Dendritic cell treated with granulocyte-macrophage colony-stimulating factor and Interleukin-4, amounts not matched to agents 40 ng/mL and 50 ng/mL, for 4 days (primary cell): ENCODE data around the gene TMEM259.

ENCODE experiments used
- H3K27ac Mint-ChIP-seq: one replicate; pipeline ENCODE4 v1.8.0; 2022; ENCODE audit warnings: mild to moderate bottlenecking, mixed read lengths
- H3K27me3 Mint-ChIP-seq: one replicate; pipeline ENCODE4 v1.8.0; 2022; ENCODE audit warnings: mild to moderate bottlenecking, mixed read lengths
- H3K36me3 Mint-ChIP-seq: one replicate; pipeline ENCODE4 v1.8.0; 2022; ENCODE audit warnings: low read depth, mixed read lengths
- H3K4me1 Mint-ChIP-seq: one replicate; pipeline ENCODE4 v1.8.0; 2022; ENCODE audit warnings: low read depth, mixed read lengths
- H3K4me3 Mint-ChIP-seq: one replicate; pipeline ENCODE4 v1.8.0; 2022; ENCODE audit warnings: mild to moderate bottlenecking, moderate library complexity, mixed read lengths
- H3K9me3 Mint-ChIP-seq: one replicate; pipeline ENCODE4 v1.8.0; 2022; ENCODE audit warnings: mixed read lengths
- intact Hi-C: fragments of 100-400 bp; cut with micrococcal nuclease; formaldehyde crosslinking; loops from one replicate; pipeline ENCODE4 v1.15.0; 2022

Gene TMEM259

DNA sequence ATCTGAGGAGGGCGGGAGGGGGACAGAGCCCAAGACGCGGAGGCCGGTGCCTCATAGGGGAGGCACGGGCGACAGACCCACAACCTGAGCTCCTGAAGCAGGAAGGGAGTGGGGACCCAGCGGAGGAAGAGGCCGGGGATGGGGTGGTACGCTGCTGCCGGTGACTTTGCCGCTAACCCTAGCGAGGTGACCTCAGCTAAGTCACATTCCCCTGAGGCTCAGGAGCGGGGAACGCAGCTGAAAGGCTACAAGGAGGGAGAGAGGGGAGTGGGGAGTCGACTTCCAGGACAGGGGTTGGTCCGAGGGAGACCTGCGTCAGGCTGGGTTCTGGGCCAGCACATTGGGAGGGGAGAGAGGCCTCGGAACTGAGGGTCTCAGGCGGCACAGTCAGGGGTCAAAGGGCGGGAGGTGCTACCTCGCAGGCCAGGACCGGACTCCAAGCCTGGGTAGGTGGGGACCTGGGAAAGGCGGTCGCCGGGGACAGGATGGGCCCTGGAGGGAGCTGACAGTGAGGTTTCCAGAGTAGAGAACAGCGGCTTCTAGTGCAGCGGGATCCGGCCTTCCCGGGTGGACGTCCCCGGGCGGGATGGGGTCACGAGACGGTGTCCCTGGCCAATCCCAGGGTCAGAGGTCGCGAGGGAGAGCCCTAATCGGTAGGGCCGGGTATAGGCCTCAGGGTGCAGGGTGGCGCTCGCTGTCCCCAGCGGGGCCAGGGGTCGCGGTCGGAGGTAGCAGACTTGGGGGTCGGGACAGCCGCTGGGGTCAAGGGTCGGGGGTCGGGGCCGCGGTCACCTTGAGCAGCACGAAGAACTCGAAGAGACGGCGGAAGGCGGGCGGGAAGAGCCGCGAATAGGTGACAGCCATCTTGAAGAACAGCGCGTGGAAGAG is 699 bp downstream of the TMEM259 start:
- peaks cover 55% of the 10 kb centered on the region for H3K36me3 Mint-ChIP-seq
- peaks cover 62% of the 10 kb centered on the region for H3K4me1 Mint-ChIP-seq
- intact Hi-C loops = loop anchor here (5.0 kb wide), 1 partner anchor 47 kb away; the partner anchor contains the start of gene ARHGAP45
- H3K27ac Mint-ChIP-seq = peak overlapping the region; percentile 96
- H3K9me3 Mint-ChIP-seq = no peaks in the 10 kb centered on the region
- H3K27me3 Mint-ChIP-seq = no peaks in the 10 kb centered on the region
- H3K4me3 Mint-ChIP-seq = peak overlapping the region; percentile 97

DNA sequence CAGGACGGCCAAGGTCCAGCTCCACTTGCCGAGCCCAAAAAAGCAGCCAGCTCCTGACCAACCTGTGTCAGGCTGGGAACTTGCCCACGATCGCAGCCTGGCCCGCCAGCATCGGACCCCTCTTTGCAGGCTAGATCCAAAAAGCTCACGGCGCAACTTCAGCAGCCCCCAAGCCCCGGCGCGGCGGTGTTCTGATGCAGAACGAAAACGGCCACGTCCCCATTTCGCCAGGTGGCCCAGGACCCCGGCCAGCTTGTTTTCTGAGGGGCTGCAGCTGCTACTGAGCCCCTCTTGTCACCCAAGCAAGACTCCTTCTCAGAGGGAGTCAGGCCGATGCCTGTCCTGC is 1.3 kb downstream of the TMEM259 start:
- Mint-ChIP-seq H3K36me3 (peaks cover 62% of the 10 kb centered on the region), H3K4me1 (peaks cover 65% of the 10 kb centered on the region), H3K27me3 (no peaks in the 10 kb centered on the region)

DNA sequence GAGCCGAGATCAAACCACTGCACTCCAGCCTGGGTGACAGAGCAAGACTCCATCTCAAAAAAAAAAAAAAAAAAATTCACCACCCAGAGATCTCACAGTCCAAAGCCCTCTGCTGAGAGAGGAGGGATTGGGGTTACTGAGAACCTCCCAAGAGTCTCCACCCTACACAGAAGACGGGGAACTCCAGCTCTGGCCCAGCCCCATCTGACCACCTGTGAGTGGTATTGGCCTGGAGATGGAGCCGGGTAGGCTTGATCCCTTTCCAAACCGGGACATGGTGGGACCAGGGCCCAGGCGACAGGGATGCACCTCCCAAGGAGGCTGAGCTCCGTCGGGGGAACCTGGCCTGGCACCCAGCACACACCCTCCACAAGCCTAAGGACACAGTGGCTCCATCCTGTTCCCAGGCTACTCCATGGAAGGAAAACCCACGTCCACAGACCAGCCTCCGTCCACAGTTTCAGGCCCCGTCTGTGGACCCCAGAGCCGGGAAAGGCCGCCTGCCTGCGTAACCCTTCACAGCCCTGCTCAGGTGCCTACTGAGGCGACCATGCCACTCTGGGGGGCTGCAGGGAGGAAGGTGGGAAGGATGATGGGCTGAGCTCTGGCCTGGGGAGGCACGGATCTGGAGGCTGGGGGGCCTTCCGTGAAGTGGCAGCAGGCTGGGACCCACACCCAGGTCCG is 1.8 kb downstream of the TMEM259 start:
- intact Hi-C loops = no loop called here
- H3K9me3 Mint-ChIP-seq = no peaks in the 10 kb centered on the region
- peak overlapping the region; percentile 97 for H3K4me3 Mint-ChIP-seq
- H3K4me1 Mint-ChIP-seq = peaks cover 68% of the 10 kb centered on the region
- peak overlapping the region; percentile 84 for H3K27ac Mint-ChIP-seq
- H3K27me3 Mint-ChIP-seq = no peaks in the 10 kb centered on the region
- peaks cover 67% of the 10 kb centered on the region for H3K36me3 Mint-ChIP-seq

More for the DNA sequence above, 1.3 kb downstream of the TMEM259 start:
- Mint-ChIP-seq H3K27ac (peak overlapping the region; percentile 96), H3K9me3 (no peaks in the 10 kb centered on the region), H3K4me3 (peak overlapping the region; percentile 97)
- intact Hi-C loops = no loop called here

DNA sequence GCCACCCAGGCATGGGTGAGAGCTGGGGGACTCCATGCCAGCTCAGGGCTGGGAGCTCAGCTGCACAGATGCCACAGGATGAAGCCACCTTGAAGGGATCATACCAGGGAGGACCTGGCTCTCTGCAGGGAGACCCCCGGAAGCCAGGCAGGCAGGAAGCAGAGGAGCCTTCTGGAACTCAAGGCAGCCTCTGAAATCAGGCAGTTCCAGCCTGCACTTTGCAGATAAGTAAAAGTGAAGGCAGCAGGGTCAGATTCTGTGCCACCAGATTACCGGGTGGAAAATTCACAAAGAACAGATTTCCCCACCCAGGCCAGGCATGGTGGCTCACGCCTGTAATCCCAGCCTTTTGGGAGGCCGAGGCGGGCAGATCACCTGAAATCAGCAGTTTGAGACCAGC is 2.5 kb downstream of the TMEM259 start:
- Mint-ChIP-seq H3K4me3 (peak overlapping the region; percentile 97), H3K27ac (peak overlapping the region; percentile 84), H3K27me3 (no peaks in the 10 kb centered on the region), H3K4me1 (peaks cover 75% of the 10 kb centered on the region), H3K36me3 (peaks cover 74% of the 10 kb centered on the region), H3K9me3 (no peaks in the 10 kb centered on the region)
- intact Hi-C loops = no loop called here

DNA sequence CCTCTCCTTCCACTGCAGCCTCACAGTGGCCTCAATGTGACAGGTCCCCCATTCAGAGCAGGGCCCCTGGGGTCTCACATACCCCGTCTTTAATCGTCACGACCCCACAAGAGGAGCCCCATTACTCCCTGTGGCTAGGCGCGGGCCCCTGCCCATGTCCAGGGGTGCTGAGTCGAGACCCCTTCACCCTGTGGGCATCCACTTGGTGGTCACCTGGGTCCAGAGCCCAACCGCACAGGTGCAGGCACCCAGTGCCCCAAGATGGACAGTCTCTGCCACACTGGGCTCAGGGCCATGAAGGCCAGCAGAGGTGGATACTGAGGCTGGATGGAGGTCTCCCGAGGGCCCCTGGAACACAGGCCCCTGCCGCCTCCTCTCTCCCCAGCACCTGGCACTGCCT is 3.0 kb downstream of the TMEM259 start:
- Mint-ChIP-seq H3K9me3 (no peaks in the 10 kb centered on the region), H3K36me3 (peaks cover 78% of the 10 kb centered on the region), H3K4me3 (peak overlapping the region; percentile 69), H3K27me3 (no peaks in the 10 kb centered on the region), H3K27ac (peak overlapping the region; percentile 84), H3K4me1 (peaks cover 76% of the 10 kb centered on the region)
- intact Hi-C loops = no loop called here

DNA sequence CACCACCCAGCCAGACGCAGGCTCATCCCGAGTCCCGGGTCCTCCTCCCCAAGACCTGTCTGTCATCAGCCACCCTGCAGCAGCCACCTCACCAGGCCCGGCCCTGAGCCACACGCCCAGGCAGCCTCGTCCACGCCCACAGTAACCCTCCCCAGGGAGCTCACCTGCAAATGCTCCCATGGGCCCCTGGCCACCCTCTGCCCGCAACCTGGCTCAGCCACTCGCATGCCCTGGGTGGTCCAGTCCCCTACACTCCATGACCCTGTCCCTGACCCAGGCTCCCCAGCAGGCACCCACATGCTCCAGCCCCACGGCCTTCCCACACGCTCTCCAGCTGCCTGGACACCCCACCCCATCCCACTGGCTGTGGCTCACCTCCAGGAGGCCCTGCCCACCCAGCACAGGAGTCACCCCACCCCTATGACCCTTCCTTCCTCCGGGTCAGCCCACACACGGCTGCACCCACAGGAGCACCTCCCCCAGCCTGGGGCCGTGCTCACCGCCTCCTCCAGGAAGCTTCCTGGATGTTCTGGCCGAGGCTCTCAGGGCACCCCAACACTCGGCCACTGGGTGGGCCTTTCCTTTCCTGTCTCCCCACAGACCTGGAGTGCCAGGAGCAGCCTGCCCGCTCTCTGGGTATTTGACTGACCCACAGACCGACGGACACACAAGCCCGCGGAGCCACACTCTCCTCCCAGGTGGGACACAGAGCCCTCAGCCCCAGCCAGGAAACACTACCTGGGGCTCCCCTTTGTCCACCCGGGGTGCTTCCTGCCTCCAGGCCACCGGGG is 3.6 kb downstream of the TMEM259 start:
- no peaks in the 10 kb centered on the region for H3K9me3 Mint-ChIP-seq
- peaks cover 76% of the 10 kb centered on the region for H3K4me1 Mint-ChIP-seq
- peaks cover 84% of the 10 kb centered on the region for H3K36me3 Mint-ChIP-seq
- intact Hi-C loops = no loop called here
- H3K4me3 Mint-ChIP-seq = peak overlapping the region; percentile 69
- H3K27me3 Mint-ChIP-seq = no peaks in the 10 kb centered on the region
- H3K27ac Mint-ChIP-seq = peak overlapping the region; percentile 84

DNA sequence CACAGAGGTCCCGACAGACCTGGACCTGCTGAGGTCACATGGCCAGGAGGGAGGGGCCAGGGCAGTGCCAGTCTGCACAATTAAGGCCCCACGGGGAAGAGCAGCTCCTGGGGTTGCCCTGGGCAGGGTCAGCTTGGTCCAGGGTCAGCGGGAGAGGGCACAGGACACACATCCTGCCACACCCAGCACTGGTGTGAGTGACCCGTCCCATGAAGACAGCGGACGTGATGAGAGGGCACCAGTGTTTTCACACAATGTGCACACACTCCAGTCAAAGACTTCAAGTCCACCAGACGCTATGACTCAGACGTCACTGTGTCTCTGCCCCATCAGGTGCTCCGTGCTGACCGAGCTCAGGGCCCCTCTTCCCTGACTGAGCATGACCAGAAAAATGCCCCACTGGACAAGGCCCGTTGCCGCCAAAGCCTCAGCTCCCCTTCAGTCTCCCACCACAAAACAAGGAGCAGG is 4.2 kb downstream of the TMEM259 start:
- Mint-ChIP-seq H3K4me3 (peak overlapping the region; percentile 69), H3K27me3 (no peaks in the 10 kb centered on the region)

DNA sequence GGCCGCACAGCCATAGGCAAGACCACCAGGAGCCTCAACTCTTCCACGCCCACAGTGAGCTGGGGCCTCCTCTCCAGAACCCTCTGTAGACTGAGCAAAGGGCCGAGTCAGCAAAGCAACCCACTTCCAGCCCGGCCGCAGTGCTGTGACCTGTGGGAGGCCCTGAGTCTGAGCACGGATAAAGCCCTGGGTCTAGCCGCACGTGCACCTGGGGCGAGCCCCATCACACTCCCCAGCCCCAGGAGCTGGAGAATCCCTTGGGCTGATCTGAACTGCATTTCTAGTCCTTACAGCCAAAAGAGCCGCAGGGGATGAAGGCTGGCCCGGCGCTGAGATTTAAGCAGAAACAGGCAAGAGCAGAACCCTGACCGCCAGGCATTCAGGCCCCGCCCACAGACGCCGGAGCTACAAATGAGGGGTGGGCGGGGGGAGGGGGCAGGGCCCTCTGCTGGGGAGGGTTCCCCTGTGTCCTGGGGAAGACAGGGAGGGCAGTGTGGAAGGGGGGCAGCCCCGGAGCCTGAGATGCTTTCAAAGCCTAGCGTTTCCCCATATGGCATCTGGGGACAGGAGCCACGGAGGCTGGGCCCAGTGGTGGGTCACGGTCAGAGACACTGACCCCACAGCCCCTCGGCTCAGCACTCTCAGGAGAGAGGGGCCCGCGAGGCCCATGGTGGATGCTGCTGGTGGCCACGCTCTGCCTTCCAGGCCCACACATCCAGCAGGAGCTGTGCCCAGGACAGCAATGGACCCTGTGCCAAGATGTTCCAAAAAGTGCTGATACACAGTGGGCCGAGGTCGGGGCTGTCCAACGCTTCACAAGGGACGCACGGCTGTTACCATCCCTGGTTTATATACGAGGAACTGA is 4.9 kb downstream of the TMEM259 start:
- intact Hi-C loops = no loop called here
- Mint-ChIP-seq H3K27ac (no peak overlapping the region), H3K4me1 (peaks cover 68% of the 10 kb centered on the region), H3K27me3 (no peaks in the 10 kb centered on the region), H3K4me3 (no peak overlapping the region), H3K9me3 (no peaks in the 10 kb centered on the region), H3K36me3 (peaks cover 97% of the 10 kb centered on the region)

More for the DNA sequence above, 4.2 kb downstream of the TMEM259 start:
- H3K9me3 Mint-ChIP-seq = no peaks in the 10 kb centered on the region
- peaks cover 74% of the 10 kb centered on the region for H3K4me1 Mint-ChIP-seq
- H3K27ac Mint-ChIP-seq = peak overlapping the region; percentile 84
- H3K36me3 Mint-ChIP-seq = peaks cover 90% of the 10 kb centered on the region
- intact Hi-C loops = no loop called here

DNA sequence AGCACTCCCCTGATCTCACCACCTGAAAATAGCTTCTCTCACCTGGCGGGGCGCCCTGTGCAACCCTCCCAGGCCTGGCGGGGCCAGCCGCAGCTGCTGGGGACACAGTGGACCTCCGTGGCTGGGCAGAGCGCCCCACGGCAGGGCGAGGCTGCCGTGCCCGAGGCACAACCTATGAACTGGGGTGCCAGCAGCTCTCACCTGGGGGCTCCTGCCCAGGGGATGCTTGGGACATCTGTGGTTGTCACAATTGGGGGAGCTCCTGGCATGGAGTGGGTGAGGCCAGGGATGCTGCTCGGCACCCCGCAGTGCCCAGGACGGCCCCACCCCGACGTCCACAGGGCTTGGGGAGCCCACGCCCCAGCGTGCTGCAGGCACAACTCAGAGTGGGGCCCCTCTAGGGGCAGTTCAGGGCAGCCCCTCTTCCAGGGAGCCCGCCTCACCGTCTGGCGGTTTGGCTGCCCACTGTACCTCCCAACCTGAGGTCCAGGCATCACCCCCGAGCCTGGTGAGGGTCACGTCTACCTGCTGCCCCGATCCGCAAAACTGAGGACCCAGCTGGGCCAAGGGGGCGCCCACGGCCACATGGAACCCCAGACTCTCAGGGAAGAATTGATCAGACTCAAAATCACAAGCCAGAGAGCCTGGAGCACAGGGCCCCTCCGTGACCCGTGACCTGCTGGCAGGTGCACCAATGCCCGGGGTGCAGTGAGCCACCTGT is 5.7 kb downstream of the TMEM259 start:
- intact Hi-C loops = no loop called here
- H3K4me1 Mint-ChIP-seq = peaks cover 67% of the 10 kb centered on the region
- peaks cover 99% of the 10 kb centered on the region for H3K36me3 Mint-ChIP-seq
- H3K4me3 Mint-ChIP-seq = no peak overlapping the region
- H3K27me3 Mint-ChIP-seq = no peaks in the 10 kb centered on the region
- H3K9me3 Mint-ChIP-seq = no peaks in the 10 kb centered on the region
- no peak overlapping the region for H3K27ac Mint-ChIP-seq

DNA sequence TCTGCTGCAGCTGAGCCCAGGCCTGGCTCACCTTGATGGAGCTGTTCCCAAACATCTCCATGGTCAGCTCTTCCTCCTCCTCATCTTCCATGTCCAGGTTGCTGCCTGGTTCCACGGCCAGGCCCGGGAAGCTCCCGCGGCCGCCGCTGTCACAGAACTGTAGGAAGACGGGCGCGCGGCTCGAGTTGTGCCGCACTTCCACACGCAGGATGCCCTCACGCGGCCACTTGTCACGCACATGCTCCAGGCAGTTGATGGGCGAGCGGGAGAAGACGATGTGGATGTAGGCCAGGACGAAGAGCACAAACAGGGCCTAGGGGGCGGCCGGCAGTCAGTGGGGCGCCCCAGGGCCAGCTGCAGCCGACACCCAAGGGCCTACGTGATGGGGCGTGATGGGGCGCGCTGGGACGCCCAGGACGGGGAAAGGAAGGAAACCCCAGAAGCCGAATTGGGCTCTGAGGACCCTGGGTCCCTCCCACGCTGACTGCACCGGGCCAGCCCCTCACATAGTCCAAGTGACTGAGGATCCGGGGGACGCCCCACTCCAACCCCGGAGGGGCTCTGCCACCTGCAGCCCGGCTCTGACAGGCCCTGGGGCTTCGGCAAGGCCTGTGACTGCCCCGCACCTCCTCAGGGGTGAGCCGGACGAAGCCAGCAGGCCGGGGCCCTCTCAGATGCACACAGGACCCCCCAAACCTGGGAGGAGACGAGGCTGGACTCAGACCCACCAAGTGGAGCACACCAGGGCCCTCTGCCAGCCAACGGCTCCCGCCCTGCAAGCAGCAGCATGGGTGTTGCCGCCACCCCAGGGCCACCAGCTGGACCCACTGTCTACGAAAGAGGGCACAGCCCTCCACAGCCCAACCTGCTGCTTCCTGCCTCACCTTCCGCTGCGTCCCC is 6.5 kb downstream of the TMEM259 start:
- Mint-ChIP-seq H3K27me3 (no peaks in the 10 kb centered on the region), H3K4me3 (no peak overlapping the region), H3K4me1 (peaks cover 64% of the 10 kb centered on the region), H3K36me3 (peaks cover 99% of the 10 kb centered on the region), H3K9me3 (no peaks in the 10 kb centered on the region), H3K27ac (no peak overlapping the region)
- intact Hi-C loops = no loop called here

DNA sequence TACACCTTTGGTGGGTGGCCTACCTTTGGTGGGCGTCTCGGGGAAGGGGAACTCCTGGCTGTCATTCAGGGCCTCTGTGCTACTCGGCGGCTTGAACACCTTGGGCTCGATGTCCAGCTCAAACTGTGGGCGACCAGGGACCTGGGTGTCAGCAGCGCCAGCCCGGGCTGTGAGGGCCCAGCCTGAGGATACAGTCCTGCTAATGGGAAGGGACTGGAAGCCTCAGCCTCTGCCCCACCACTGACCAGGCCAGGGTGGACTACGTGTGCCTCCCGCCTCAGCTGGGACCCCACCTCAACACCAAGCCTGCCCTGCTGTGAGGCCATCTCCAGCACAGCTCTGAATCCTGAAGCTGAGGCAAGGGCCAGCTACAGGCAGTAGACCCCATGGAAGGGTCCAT is 7.7 kb downstream of the TMEM259 start:
- Mint-ChIP-seq H3K27me3 (no peaks in the 10 kb centered on the region), H3K36me3 (peaks cover 99% of the 10 kb centered on the region), H3K4me1 (peaks cover 52% of the 10 kb centered on the region), H3K4me3 (no peak overlapping the region), H3K27ac (no peak overlapping the region), H3K9me3 (no peaks in the 10 kb centered on the region)
- intact Hi-C loops = no loop called here

DNA sequence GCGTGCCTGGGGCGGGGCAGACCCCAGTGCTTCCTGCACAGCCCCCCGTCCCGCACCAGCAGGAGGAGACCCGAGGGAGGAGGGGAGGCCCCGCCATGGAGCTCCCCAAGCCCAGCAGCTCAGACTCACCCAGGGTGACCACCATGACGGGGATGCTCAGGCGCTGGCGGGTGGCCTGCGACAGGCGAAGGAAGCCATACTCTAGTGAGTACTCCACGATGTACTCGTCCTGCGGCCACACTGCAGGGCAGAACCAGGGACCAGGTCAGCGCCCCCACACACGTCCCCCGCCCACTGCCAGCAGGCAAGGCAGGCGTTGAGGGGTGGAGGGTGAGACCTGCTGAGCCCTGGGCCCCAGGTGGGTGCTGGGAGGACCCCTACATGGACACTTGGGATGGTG is 8.6 kb downstream of the TMEM259 start:
- Mint-ChIP-seq H3K9me3 (no peaks in the 10 kb centered on the region), H3K36me3 (peaks cover 99% of the 10 kb centered on the region), H3K27ac (no peak overlapping the region), H3K4me3 (no peak overlapping the region), H3K4me1 (peaks cover 43% of the 10 kb centered on the region), H3K27me3 (no peaks in the 10 kb centered on the region)
- intact Hi-C loops = no loop called here
